ENCODE results near the gene CFAP251.

Gene CFAP251

GRCh38 chr12:121946313-121947025 lies 28.1 kb downstream of the CFAP251 start:
- TF ChIP-seq ZNF274 (IDR thresholded peaks at IDR 0.05; ENCODE audit: low read depth, low read length) = no peak
- no peak overlapping the region for H3K4me3 ChIP-seq (ENCODE audit: low read length)

GRCh38 chr12:121947981-121948380 lies 29.6 kb downstream of the CFAP251 start:
- no peak overlapping the region for H3K4me3 ChIP-seq (ENCODE audit: low read length)
- no peak for TF ChIP-seq ZNF274 (IDR thresholded peaks at IDR 0.05; ENCODE audit: low read depth, low read length)

- no peak for TF ChIP-seq ZNF274 (IDR thresholded peaks at IDR 0.05; ENCODE audit: low read depth, low read length)
- H3K4me3 ChIP-seq (ENCODE audit: low read length) = no peak overlapping the region
Measured at GRCh38 chr12:121949648-121950397, 31.4 kb downstream of the CFAP251 start.

GRCh38 chr12:121953117-121953692 lies 34.8 kb downstream of the CFAP251 start:
- no peak overlapping the region for H3K4me3 ChIP-seq (ENCODE audit: low read length)
- no peak for TF ChIP-seq ZNF274 (IDR thresholded peaks at IDR 0.05; ENCODE audit: low read depth, low read length)

GRCh38 chr12:121953695-121954094 lies 35.3 kb downstream of the CFAP251 start:
- TF ChIP-seq ZNF274 (IDR thresholded peaks at IDR 0.05; ENCODE audit: low read depth, low read length) = no peak
- no peak overlapping the region for H3K4me3 ChIP-seq (ENCODE audit: low read length)

- no peak for TF ChIP-seq ZNF274 (IDR thresholded peaks at IDR 0.05; ENCODE audit: low read depth, low read length)
- H3K4me3 ChIP-seq (ENCODE audit: low read length) = no peak overlapping the region
Measured at GRCh38 chr12:121955258-121956237, 37.2 kb downstream of the CFAP251 start.

GRCh38 chr12:121957861-121958515 lies 39.6 kb downstream of the CFAP251 start:
- TF ChIP-seq ZNF274 (IDR thresholded peaks at IDR 0.05; ENCODE audit: low read depth, low read length) = no peak
- H3K4me3 ChIP-seq (ENCODE audit: low read length) = no peak overlapping the region

- H3K4me3 ChIP-seq (ENCODE audit: low read length) = no peak overlapping the region
- no peak for TF ChIP-seq ZNF274 (IDR thresholded peaks at IDR 0.05; ENCODE audit: low read depth, low read length)
Measured at GRCh38 chr12:121958541-121959240, 40.3 kb downstream of the CFAP251 start.

- TF ChIP-seq ZNF274 (IDR thresholded peaks at IDR 0.05; ENCODE audit: low read depth, low read length) = no peak
- H3K4me3 ChIP-seq (ENCODE audit: low read length) = no peak overlapping the region
Measured at GRCh38 chr12:121960541-121960940, 42.1 kb downstream of the CFAP251 start.

GRCh38 chr12:121961195-121961879 lies 42.9 kb downstream of the CFAP251 start:
- TF ChIP-seq ZNF274 (IDR thresholded peaks at IDR 0.05; ENCODE audit: low read depth, low read length) = no peak
- H3K4me3 ChIP-seq (ENCODE audit: low read length) = no peak overlapping the region

- no peak overlapping the region for H3K4me3 ChIP-seq (ENCODE audit: low read length)
- no peak for TF ChIP-seq ZNF274 (IDR thresholded peaks at IDR 0.05; ENCODE audit: low read depth, low read length)
Measured at GRCh38 chr12:121963341-121964018, 45.1 kb downstream of the CFAP251 start.
